Neural cell (in vitro differentiated cells): ENCODE data around the gene HHIPL1.

Experiments
- CTCF ChIP-seq: fragments of 450-650 bp; IDR thresholded peaks from 2 replicates; pipeline ENCODE4 v1.5.1; 2014; ENCODE audit warnings: antibody characterized with exemption, mild to moderate bottlenecking, moderate library complexity; ENCODE audit not compliant: poor library complexity, severe bottlenecking
- EZH2 ChIP-seq: fragments of 200-600, 300-800 bp; shearing (Covaris generic), sonication (generic); IDR thresholded peaks from 2 replicates; pipeline ENCODE4 v1.6.1; 2014; ENCODE audit warnings: antibody characterized with exemption, low read length, borderline replicate concordance, mild to moderate bottlenecking; ENCODE audit not compliant: insufficient read depth, poor library complexity, severe bottlenecking
- MXI1 ChIP-seq: fragments of 450-650 bp; conservative IDR thresholded peaks from 2 replicates; pipeline ENCODE4 v1.6.1; 2014; ENCODE audit warnings: antibody characterized with exemption, mild to moderate bottlenecking; ENCODE audit not compliant: poor library complexity, severe bottlenecking
- POLR2AphosphoS5 ChIP-seq: IDR thresholded peaks from 2 replicates; pipeline ENCODE4 v1.6.1; 2012
- RAD21 ChIP-seq: fragments of 450-650 bp; conservative IDR thresholded peaks from 2 replicates; pipeline ENCODE4 v1.6.1; 2014; ENCODE audit warnings: antibody characterized with exemption, mild to moderate bottlenecking, moderate library complexity
- SMC3 ChIP-seq: fragments of 450-650 bp; conservative IDR thresholded peaks from 2 replicates; pipeline ENCODE4 v1.6.1; 2014; ENCODE audit warnings: antibody characterized with exemption, mild to moderate bottlenecking, moderate library complexity; ENCODE audit not compliant: poor library complexity

GRCh38 chr14:99637624-99638023, 7.3 kb upstream of the HHIPL1 start:
- TF ChIP-seq CTCF, result no peak
- TF ChIP-seq POLR2AphosphoS5, result no peak
- no peak for TF ChIP-seq RAD21
- TF ChIP-seq MXI1, result no peak
- TF ChIP-seq EZH2, result no peak
- TF ChIP-seq SMC3, result no peak
